HFFc6 (cell line): ENCODE results near the gene FGF19. TPM values are rescaled to one million over a fixed set of nuclear protein-coding genes. Genes with fewer than 3 reads are reported as not detected.

ENCODE experiments used
- DNase-seq: peaks from one replicate; pipeline ENCODE4 v3.0.0-alpha.2; 2018
- H3K27ac Mint-ChIP-seq: 2 replicates; pipeline ENCODE4 v1.8.0; 2020; ENCODE audit warnings: mild to moderate bottlenecking, mixed read lengths
- H3K27me3 Mint-ChIP-seq: 2 replicates; pipeline ENCODE4 v1.8.0; 2021; ENCODE audit warnings: mild to moderate bottlenecking, moderate library complexity, mixed read lengths; ENCODE audit not compliant: insufficient read depth
- H3K36me3 Mint-ChIP-seq: 2 replicates; pipeline ENCODE4 v1.8.0; 2021; ENCODE audit warnings: low read depth, mixed read lengths
- H3K4me1 Mint-ChIP-seq: 2 replicates; pipeline ENCODE4 v1.8.0; 2020; ENCODE audit warnings: low read depth, mixed read lengths
- H3K4me3 Mint-ChIP-seq: 2 replicates; pipeline ENCODE4 v1.8.0; 2020; ENCODE audit warnings: mild to moderate bottlenecking, moderate library complexity, mixed read lengths
- H3K9me3 Mint-ChIP-seq: 2 replicates; pipeline ENCODE4 v1.8.0; 2020; ENCODE audit warnings: mild to moderate bottlenecking, mixed read lengths
- CTCF ChIP-seq: fragments of 200-600 bp; sonication (generic); IDR thresholded peaks from 2 replicates; pipeline ENCODE4 v1.5.0; 2021; ENCODE audit warnings: antibody characterized with exemption, mild to moderate bottlenecking
- total RNA-seq, 6 experiments: library from RNA; stranded (reverse); fragmentation: NEBNext Ultra II Directional; extraction: Animal tissue kit (Norgen Biotek cat#: 25700); gene quantifications; 2 replicates in 1 of 6; 3 replicates in 5 of 6; pipeline ENCODE4 v1.2.3, GENCODE V29; 2021

FGF19 gene
- total RNA-seq, 6 experiments from 2014 or later = not detected

DNA sequence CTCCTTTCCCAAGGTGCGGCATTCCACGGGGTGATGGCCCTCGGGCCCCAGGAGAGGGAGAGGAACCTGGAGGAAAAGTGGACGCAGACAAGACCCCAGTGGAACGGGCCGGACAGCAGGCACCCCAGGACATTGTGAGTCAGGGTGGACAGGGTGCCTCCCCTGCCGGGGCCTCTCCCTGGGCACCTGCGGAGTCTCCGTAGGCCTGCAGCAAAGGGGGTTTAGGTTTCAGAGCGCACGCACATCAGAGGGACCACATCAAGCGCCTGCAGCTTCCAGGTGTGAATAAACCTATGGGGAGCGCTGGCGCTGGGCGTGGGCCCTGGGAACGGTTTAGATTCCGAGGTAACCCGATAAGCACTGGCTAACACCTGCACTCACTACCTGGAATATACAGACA, 22.7 kb upstream of the FGF19 start:
- Mint-ChIP-seq H3K27me3 (peaks cover 63% of the 10 kb centered on the region), H3K27ac (no peak overlapping the region)
- no peak for TF ChIP-seq CTCF

GRCh38 chr11:69726019-69726418, 22.2 kb upstream of the FGF19 start:
- Mint-ChIP-seq H3K27me3 (peaks cover 65% of the 10 kb centered on the region), H3K36me3 (no peaks in the 10 kb centered on the region), H3K27ac (no peak overlapping the region), H3K4me1 (peaks cover 7% of the 10 kb centered on the region), H3K4me3 (no peak overlapping the region; the same call in 1 of the 2 replicates), H3K9me3 (no peaks in the 10 kb centered on the region)
- DNase-seq = no peak
- no peak for TF ChIP-seq CTCF

More for the DNA sequence above, 22.7 kb upstream of the FGF19 start:
- H3K36me3 Mint-ChIP-seq = no peaks in the 10 kb centered on the region
- H3K9me3 Mint-ChIP-seq = no peaks in the 10 kb centered on the region
- H3K4me3 Mint-ChIP-seq = no peak overlapping the region
- no peak for DNase-seq
- peaks cover 7% of the 10 kb centered on the region for H3K4me1 Mint-ChIP-seq

DNA sequence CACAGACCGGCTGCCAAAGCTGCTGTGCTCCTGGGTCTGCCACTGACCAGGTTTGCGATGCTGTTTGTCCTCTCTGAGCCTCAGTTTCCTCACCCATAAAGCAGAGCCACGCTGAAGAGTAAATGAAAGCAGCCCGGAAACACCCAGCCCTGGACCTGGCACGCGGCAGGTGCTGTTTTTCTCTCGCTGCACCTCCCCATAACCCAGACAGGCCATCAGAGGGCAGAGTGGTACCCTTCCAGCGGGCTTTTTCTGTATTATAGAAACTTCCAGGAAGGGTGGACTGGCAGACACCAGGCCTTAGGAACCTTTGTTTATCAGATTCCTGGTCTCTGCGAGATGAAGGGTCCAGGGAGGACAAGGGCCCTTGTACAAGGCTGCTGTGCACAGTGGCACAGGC, 17.9 kb upstream of the FGF19 start:
- Mint-ChIP-seq H3K4me1 (peaks cover 7% of the 10 kb centered on the region), H3K9me3 (no peaks in the 10 kb centered on the region), H3K27ac (no peak overlapping the region), H3K36me3 (no peaks in the 10 kb centered on the region), H3K27me3 (peaks cover 66% of the 10 kb centered on the region), H3K4me3 (no peak overlapping the region)
- no peak for DNase-seq
- peak; percentile 60; the same call in 1 of the 2 replicates for TF ChIP-seq CTCF

- Mint-ChIP-seq H3K27ac (no peak overlapping the region), H3K4me1 (peaks cover 5% of the 10 kb centered on the region), H3K27me3 (peaks cover 63% of the 10 kb centered on the region), H3K4me3 (no peak overlapping the region), H3K9me3 (no peaks in the 10 kb centered on the region), H3K36me3 (no peaks in the 10 kb centered on the region)
- TF ChIP-seq CTCF = no peak
- no peak for DNase-seq
Measured at GRCh38 chr11:69721106-69721505, 17.3 kb upstream of the FGF19 start.

- H3K4me1 Mint-ChIP-seq = no peaks in the 10 kb centered on the region
- no peak for DNase-seq
- TF ChIP-seq CTCF = no peak
- H3K36me3 Mint-ChIP-seq = no peaks in the 10 kb centered on the region
- no peak overlapping the region for H3K4me3 Mint-ChIP-seq
- peaks cover 65% of the 10 kb centered on the region for H3K27me3 Mint-ChIP-seq
- H3K9me3 Mint-ChIP-seq = no peaks in the 10 kb centered on the region
- H3K27ac Mint-ChIP-seq = no peak overlapping the region
Measured at GRCh38 chr11:69718912-69719311, 15.1 kb upstream of the FGF19 start.

- peaks cover 60% of the 10 kb centered on the region for H3K27me3 Mint-ChIP-seq
- no peaks in the 10 kb centered on the region for H3K4me1 Mint-ChIP-seq
- H3K27ac Mint-ChIP-seq = no peak overlapping the region
- peak; percentile 81 for TF ChIP-seq CTCF
- no peak overlapping the region for H3K4me3 Mint-ChIP-seq
- H3K9me3 Mint-ChIP-seq = no peaks in the 10 kb centered on the region
- no peaks in the 10 kb centered on the region for H3K36me3 Mint-ChIP-seq
- DNase-seq = peak; percentile 7
Measured at GRCh38 chr11:69718147-69718546, 14.3 kb upstream of the FGF19 start.
